C4-2B (cell line): ENCODE data around the gene CRYZL1.

ENCODE experiments used
- ZFX ChIP-seq: fragments of 450-650 bp; IDR thresholded peaks from 2 replicates; pipeline ENCODE4 v1.6.1; 2017
- TF ChIP-seq, protein P1 (sequence below): fragments of 450-650 bp; conservative IDR thresholded peaks from 2 replicates; pipeline ENCODE4 v1.5.1; 2017; ENCODE audit warnings: mild to moderate bottlenecking

DNA sequence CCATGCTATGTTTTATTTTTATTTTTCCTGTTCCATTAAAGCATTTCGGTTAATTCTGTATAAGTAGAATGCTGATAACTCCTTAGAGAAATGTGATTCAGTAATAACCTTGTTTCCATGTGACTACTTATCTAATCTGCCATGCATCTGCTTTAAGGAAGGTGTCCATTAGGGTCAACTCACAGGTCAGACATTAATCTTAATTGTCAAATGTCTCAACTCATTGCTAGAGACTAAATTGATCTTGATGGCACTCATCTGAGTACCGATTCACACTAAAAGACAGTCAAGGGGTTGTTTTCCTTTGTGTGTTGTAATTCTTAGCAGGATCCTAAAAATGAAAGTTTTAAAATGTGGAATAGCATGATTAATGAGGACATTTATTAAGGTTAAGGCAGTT is 42.5 kb upstream of the CRYZL1 start:
- TF ChIP-seq, protein P1, sequence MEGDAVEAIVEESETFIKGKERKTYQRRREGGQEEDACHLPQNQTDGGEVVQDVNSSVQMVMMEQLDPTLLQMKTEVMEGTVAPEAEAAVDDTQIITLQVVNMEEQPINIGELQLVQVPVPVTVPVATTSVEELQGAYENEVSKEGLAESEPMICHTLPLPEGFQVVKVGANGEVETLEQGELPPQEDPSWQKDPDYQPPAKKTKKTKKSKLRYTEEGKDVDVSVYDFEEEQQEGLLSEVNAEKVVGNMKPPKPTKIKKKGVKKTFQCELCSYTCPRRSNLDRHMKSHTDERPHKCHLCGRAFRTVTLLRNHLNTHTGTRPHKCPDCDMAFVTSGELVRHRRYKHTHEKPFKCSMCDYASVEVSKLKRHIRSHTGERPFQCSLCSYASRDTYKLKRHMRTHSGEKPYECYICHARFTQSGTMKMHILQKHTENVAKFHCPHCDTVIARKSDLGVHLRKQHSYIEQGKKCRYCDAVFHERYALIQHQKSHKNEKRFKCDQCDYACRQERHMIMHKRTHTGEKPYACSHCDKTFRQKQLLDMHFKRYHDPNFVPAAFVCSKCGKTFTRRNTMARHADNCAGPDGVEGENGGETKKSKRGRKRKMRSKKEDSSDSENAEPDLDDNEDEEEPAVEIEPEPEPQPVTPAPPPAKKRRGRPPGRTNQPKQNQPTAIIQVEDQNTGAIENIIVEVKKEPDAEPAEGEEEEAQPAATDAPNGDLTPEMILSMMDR, result no peak
- TF ChIP-seq ZFX, result no peak
